H9 (cell line): ENCODE data around the gene MAP2K7. TPM values are rescaled to one million over a fixed set of nuclear protein-coding genes. Genes with fewer than 3 reads are reported as not detected.

ENCODE experiments used
- DNase-seq: peaks from one replicate; pipeline ENCODE4 v3.0.0-alpha.2; 2017
- H2AFZ ChIP-seq: one replicate; pipeline ENCODE4 v1.6.1; 2013; ENCODE audit warnings: mild to moderate bottlenecking, low read length, control low read depth, moderate library complexity
- H2AK5ac ChIP-seq: 2 replicates; pipeline ENCODE4 v1.6.1; 2013; ENCODE audit warnings: low read length, control low read depth, mixed read lengths; ENCODE audit not compliant: insufficient read length
- H2BK120ac ChIP-seq: one replicate; pipeline ENCODE4 v1.6.1; 2013; ENCODE audit warnings: low read depth, mild to moderate bottlenecking, low read length, control low read depth, inconsistent platforms; ENCODE audit not compliant: poor library complexity, severe bottlenecking
- H2BK12ac ChIP-seq: 2 replicates; pipeline ENCODE4 v1.6.1; 2013; ENCODE audit warnings: low read length, control low read depth, mixed read lengths, low read depth; ENCODE audit not compliant: insufficient read length
- H2BK15ac ChIP-seq: 2 replicates; pipeline ENCODE4 v1.6.1; 2013; ENCODE audit warnings: low read depth, low read length, control low read depth
- H2BK20ac ChIP-seq: one replicate; pipeline ENCODE4 v1.6.1; 2013; ENCODE audit warnings: low read depth, mild to moderate bottlenecking, low read length, control low read depth, inconsistent platforms; ENCODE audit not compliant: poor library complexity, severe bottlenecking
- H2BK5ac ChIP-seq: 2 replicates; pipeline ENCODE4 v1.6.1; 2013; ENCODE audit warnings: low read length, control low read depth, mixed read lengths; ENCODE audit not compliant: insufficient read length
- H3K14ac ChIP-seq: 2 replicates; pipeline ENCODE4 v1.6.1; 2013; ENCODE audit warnings: low read length, control low read depth; ENCODE audit not compliant: insufficient read depth
- H3K18ac ChIP-seq: 2 replicates; pipeline ENCODE4 v1.6.1; 2013; ENCODE audit warnings: low read depth, mild to moderate bottlenecking, mixed read lengths, low read length, control low read depth; ENCODE audit not compliant: insufficient read length
- H3K23ac ChIP-seq: 2 replicates; pipeline ENCODE4 v1.6.1; 2013; ENCODE audit warnings: low read length, control low read depth, mixed read lengths, low read depth; ENCODE audit not compliant: insufficient read length
- H3K23me2 ChIP-seq: 2 replicates; pipeline ENCODE4 v1.6.1; 2013; ENCODE audit warnings: low read depth, mild to moderate bottlenecking, mixed read lengths, low read length, control low read depth; ENCODE audit not compliant: insufficient read length, poor library complexity, severe bottlenecking
- H3K27ac ChIP-seq: 2 replicates; pipeline ENCODE4 v1.5.1; 2013; ENCODE audit warnings: low read length, control low read depth, mixed read lengths, low read depth; ENCODE audit not compliant: insufficient read length
- H3K27me3 ChIP-seq: 2 replicates; pipeline ENCODE4 v1.6.1; 2013; ENCODE audit warnings: low read length, control low read depth, inconsistent platforms; ENCODE audit not compliant: insufficient read depth
- H3K4ac ChIP-seq: 2 replicates; pipeline ENCODE4 v1.6.1; 2013; ENCODE audit warnings: low read depth, mild to moderate bottlenecking, control low read depth, inconsistent platforms, low read length, moderate library complexity
- H3K4me1 ChIP-seq: 2 replicates; pipeline ENCODE4 v1.6.1; 2013; ENCODE audit warnings: low read length, control low read depth, inconsistent platforms; ENCODE audit not compliant: insufficient read depth
- H3K4me2 ChIP-seq: 2 replicates; pipeline ENCODE4 v1.6.1; 2013; ENCODE audit warnings: low read length, control low read depth, mixed read lengths; ENCODE audit not compliant: insufficient read length, insufficient read depth
- H3K56ac ChIP-seq: 2 replicates; pipeline ENCODE4 v1.6.1; 2013; ENCODE audit warnings: low read depth, mild to moderate bottlenecking, mixed read lengths, low read length, control low read depth; ENCODE audit not compliant: insufficient read length
- H3K79me1 ChIP-seq: 2 replicates; pipeline ENCODE4 v1.6.1; 2013; ENCODE audit warnings: low read depth, mild to moderate bottlenecking, moderate library complexity, low read length, control low read depth, inconsistent platforms; ENCODE audit not compliant: insufficient read depth, poor library complexity, severe bottlenecking
- H3K79me2 ChIP-seq: 2 replicates; pipeline ENCODE4 v1.6.1; 2013; ENCODE audit warnings: low read length, control low read depth, inconsistent platforms; ENCODE audit not compliant: insufficient read depth
- H3K9ac ChIP-seq: 2 replicates; pipeline ENCODE4 v1.6.1; 2013; ENCODE audit warnings: low read length, control low read depth, mixed read lengths; ENCODE audit not compliant: insufficient read length; ENCODE audit errors: extremely low read depth
- H3K9me3 ChIP-seq: one replicate; pipeline ENCODE4 v1.6.1; 2013; ENCODE audit warnings: low read depth, low read length, inconsistent platforms; ENCODE audit not compliant: control insufficient read depth
- H3T11ph ChIP-seq: one replicate; pipeline ENCODE4 v1.6.1; 2013; ENCODE audit warnings: mild to moderate bottlenecking, low read length, control low read depth, inconsistent platforms
- H4K20me1 ChIP-seq: one replicate; pipeline ENCODE4 v1.6.1; 2013; ENCODE audit not compliant: control insufficient read depth, insufficient read length, insufficient read depth
- H4K5ac ChIP-seq: 2 replicates; pipeline ENCODE4 v1.6.1; 2013; ENCODE audit warnings: low read depth, mild to moderate bottlenecking, mixed read lengths, low read length, control low read depth; ENCODE audit not compliant: insufficient read length
- H4K8ac ChIP-seq: replicated peaks from 2 replicates; pipeline ENCODE4 v1.6.1; 2013; ENCODE audit warnings: low read length, control low read depth, mixed read lengths, low read depth; ENCODE audit not compliant: insufficient read length
- H4K91ac ChIP-seq: 2 replicates; pipeline ENCODE4 v1.6.1; 2013; ENCODE audit warnings: low read depth, mild to moderate bottlenecking, moderate library complexity, mixed read lengths, low read length, control low read depth; ENCODE audit not compliant: insufficient read length
- H3K27ac Mint-ChIP-seq, 3 experiments: 2 replicates in 2 of 3; 3 replicates in 1 of 3; pipeline ENCODE4 v1.8.0; 2020 to 2021; ENCODE audit warnings: mixed read lengths in 3 of 3, mild to moderate bottlenecking in 1 of 3, moderate library complexity in 1 of 3
- H3K27me3 Mint-ChIP-seq: 2 replicates; pipeline ENCODE4 v1.8.0; 2021; ENCODE audit warnings: low read depth, mild to moderate bottlenecking, moderate library complexity, mixed read lengths
- H3K36me3 Mint-ChIP-seq, 3 experiments: 2 replicates in 2 of 3; 3 replicates in 1 of 3; pipeline ENCODE4 v1.8.0; 2020 to 2021; ENCODE audit warnings: low read depth in 3 of 3, mixed read lengths in 3 of 3; ENCODE audit not compliant: insufficient read depth in 1 of 3
- H3K4me1 Mint-ChIP-seq, 2 experiments: 2 replicates each; pipeline ENCODE4 v1.8.0; 2020; ENCODE audit warnings: mixed read lengths in 2 of 2
- H3K4me3 Mint-ChIP-seq, 2 experiments: 2 replicates in 1 of 2; 3 replicates in 1 of 2; pipeline ENCODE4 v1.8.0; 2020 to 2021; ENCODE audit warnings: mild to moderate bottlenecking in 2 of 2, mixed read lengths in 2 of 2, moderate library complexity in 1 of 2
- H3K9me3 Mint-ChIP-seq, 2 experiments: 2 replicates in 1 of 2; 3 replicates in 1 of 2; pipeline ENCODE4 v1.8.0; 2020; ENCODE audit warnings: mild to moderate bottlenecking in 2 of 2, mixed read lengths in 2 of 2, moderate library complexity in 1 of 2
- CTCF ChIP-seq: fragments of 200-600 bp; sonication (generic); conservative IDR thresholded peaks from 3 replicates; pipeline ENCODE4 v1.8.0; 2021; ENCODE audit warnings: antibody characterized with exemption, mild to moderate bottlenecking
- whole genome bisulfite sequencing: extraction: QIAGEN DNeasy Blood & Tissue Kit; methylation state at CpG from one replicate; pipeline ENCODE4 v1.1.7; 2013; ENCODE audit warnings: missing lambda C conversion rate, low lambda C conversion rate, mixed read lengths; ENCODE audit not compliant: insufficient read length; ENCODE audit errors: extremely low coverage; 5-methylcytosine and 5-hydroxymethylcytosine counted together
- total RNA-seq: library from RNA; stranded (reverse); gene quantifications from 2 replicates; pipeline ENCODE4 v1.2.1, GENCODE V29; 2021

MAP2K7 gene
- total RNA-seq, 1 experiment from 2014 or later: 48.1 TPM

GRCh38 chr19:7908742-7909461, 5.2 kb downstream of the MAP2K7 start:
- H3K9me3 ChIP-seq: no peaks in the 10 kb centered on the region
- peaks cover 6% of the 10 kb centered on the region; the same call in 1 of the 2 replicates for H3K79me2 ChIP-seq
- Mint-ChIP-seq H3K27me3 (peaks cover 7% of the 10 kb centered on the region), H3K4me1 (peaks cover 11 to 13% of the 10 kb centered on the region in 2 experiments), H3K27ac (no peak overlapping the region), H3K4me3 (no peak overlapping the region), H3K36me3 (peaks cover 20 to 40% (median 36%) of the 10 kb centered on the region in 3 experiments), H3K9me3 (no peaks in the 10 kb centered on the region; a peak in 2 of 5 replicates)
- H3K27ac ChIP-seq: no peak overlapping the region
- no peak overlapping the region for H4K8ac ChIP-seq
- H2BK15ac ChIP-seq: no peak overlapping the region
- no peak overlapping the region for H4K91ac ChIP-seq
- no peaks in the 10 kb centered on the region for H3K79me1 ChIP-seq
- H2BK20ac ChIP-seq: no peak overlapping the region
- no peak overlapping the region for H2BK12ac ChIP-seq
- no peaks in the 10 kb centered on the region for H4K20me1 ChIP-seq
- H3K4me2 ChIP-seq: no peak overlapping the region
- no peak for DNase-seq
- H3K23me2 ChIP-seq: peaks cover 10% of the 10 kb centered on the region
- no peak overlapping the region for H3K18ac ChIP-seq
- H3T11ph ChIP-seq: no peak overlapping the region
- no CpG with 5 or more reads among the region's 19 CpGs for WGBS
- H3K23ac ChIP-seq: no peak overlapping the region
- no peak overlapping the region for H3K56ac ChIP-seq
- 0 out of 2 replicates have a peak, but pooled peaks cover 4% of the 10 kb centered on the region for H3K4me1 ChIP-seq
- H3K9ac ChIP-seq: no peak overlapping the region
- H3K27me3 ChIP-seq: no peaks in the 10 kb centered on the region
- no peak for TF ChIP-seq CTCF
- H2BK5ac ChIP-seq: no peak overlapping the region
- no peak overlapping the region for H2AK5ac ChIP-seq
- no peak overlapping the region for H2BK120ac ChIP-seq
- no peak overlapping the region for H3K4ac ChIP-seq
- H2AFZ ChIP-seq: no peak overlapping the region
- no peak overlapping the region for H4K5ac ChIP-seq
- no peak overlapping the region for H3K14ac ChIP-seq
